GM12878 (cell line): ENCODE measurements around the gene MCM9. TPM values are rescaled to one million over a fixed set of nuclear protein-coding genes. Genes with fewer than 3 reads are reported as not detected.

ENCODE experiments used
- ATAC-seq: fragments of 200-7000 bp; cut with Tn5 transposase; 3 replicates; pipeline ENCODE4 v1.9.1; 2020; ENCODE audit warnings: mild to moderate bottlenecking, moderate library complexity
- BruUV-seq: library from RNA; stranded (reverse); fragments of 400-500 nt; replicated peaks from 2 replicates; lab custom pipeline; 2021; lab: Mats Ljungman, UMichigan
- CTCF ChIA-PET: fragments of 300-600 bp; sonication (Branson Sonifier 250); formaldehyde crosslinking; extraction: SDS; loops from one replicate; lab custom pipeline; 2021; ENCODE audit warnings: inconsistent platforms; lab: Yijun Ruan, JAX
- POLR2A ChIA-PET: fragments of 350-600 bp; formaldehyde crosslinking; extraction: SDS; loops from one replicate; lab custom pipeline; 2021; ENCODE audit warnings: inconsistent platforms; lab: Charles Lee
- RAD21 ChIA-PET: fragments of 300-600 bp; sonication (Branson Sonifier 250); formaldehyde crosslinking; loops from one replicate; lab custom pipeline; 2023; ENCODE audit warnings: antibody characterized with exemption; ENCODE audit not compliant: unreplicated experiment; lab: Charles Lee
- SMC1A ChIA-PET: fragments of 300-600 bp; sonication (Branson Sonifier 250); formaldehyde crosslinking; loops from one replicate; lab custom pipeline; 2023; ENCODE audit not compliant: unreplicated experiment, uncharacterized antibody; lab: Charles Lee
- DNase-seq: peaks from one replicate; pipeline ENCODE4 v3.0.0-alpha.2; 2011; ENCODE audit warnings: low read depth, low spot score
- FAIRE-seq: peaks from 3 replicates; lab custom pipeline; 2011; peaks lifted over from hg19 to GRCh38; lab: Jason Lieb, UNC
- H2AFZ ChIP-seq: 2 replicates; pipeline ENCODE4 v1.6.0; 2011; ENCODE audit warnings: low read depth, low read length, control low read depth; ENCODE audit not compliant: control insufficient read depth
- H3K27ac ChIP-seq: 2 replicates; pipeline ENCODE4 v1.5.1; 2011; ENCODE audit warnings: control low read depth; ENCODE audit not compliant: control insufficient read depth, insufficient read depth
- H3K27me3 ChIP-seq, 2 experiments: replicated peaks in 1 of 2; 2 replicates each; pipeline versions ENCODE4 v1.6.0 to v1.6.1; 2011; ENCODE audit warnings: low read length in 1 of 2; ENCODE audit not compliant: control insufficient read depth in 2 of 2, insufficient read depth in 2 of 2
- H3K36me3 ChIP-seq, 2 experiments: 2 replicates each; pipeline ENCODE4 v1.5.1; 2011; ENCODE audit warnings: low read length in 1 of 2; ENCODE audit not compliant: control insufficient read depth in 2 of 2, insufficient read depth in 2 of 2
- H3K4me1 ChIP-seq: 2 replicates; pipeline ENCODE4 v1.6.1; 2011; ENCODE audit warnings: mild to moderate bottlenecking, low read length, moderate library complexity, mixed read lengths; ENCODE audit not compliant: control insufficient read depth, insufficient read depth
- H3K4me2 ChIP-seq: 2 replicates; pipeline ENCODE4 v1.6.0; 2011; ENCODE audit warnings: control low read depth; ENCODE audit not compliant: control insufficient read depth, insufficient read depth
- H3K4me3 ChIP-seq: fragments of 200-600 bp; sonication (generic); 2 replicates; pipeline ENCODE4 v1.5.1; 2016
- H3K79me2 ChIP-seq: 2 replicates; pipeline ENCODE4 v1.6.0; 2011; ENCODE audit warnings: low read length; ENCODE audit not compliant: control insufficient read depth, insufficient read depth
- H3K9ac ChIP-seq: 2 replicates; pipeline ENCODE4 v1.8.0; 2011; ENCODE audit warnings: low read length, control low read depth, mixed read lengths; ENCODE audit not compliant: control insufficient read depth, insufficient read depth
- H3K9me3 ChIP-seq: replicated peaks from 3 replicates; pipeline ENCODE4 v1.5.1; 2011; ENCODE audit warnings: mild to moderate bottlenecking, low read length; ENCODE audit not compliant: control insufficient read depth, insufficient read depth
- H4K20me1 ChIP-seq: 2 replicates; pipeline ENCODE4 v1.6.0; 2011; ENCODE audit not compliant: control insufficient read depth, insufficient read depth
- BCL11A ChIP-seq: IDR thresholded peaks from 2 replicates; pipeline ENCODE4 v1.6.1; 2011; ENCODE audit warnings: low read depth, low read length
- CBX5 ChIP-seq: sonication (generic); IDR thresholded peaks from 2 replicates; pipeline ENCODE4 v1.6.1; 2016; ENCODE audit warnings: low read depth, moderate library complexity, mild to moderate bottlenecking, inconsistent platforms
- HCFC1 ChIP-seq: fragments of 150-350 bp; IDR thresholded peaks from 2 replicates; pipeline ENCODE4 v1.6.1; 2014; ENCODE audit warnings: low read length
- IRF4 ChIP-seq: IDR thresholded peaks from 2 replicates; pipeline ENCODE4 v1.6.1; 2011; ENCODE audit warnings: low read depth, low read length
- NR2C1 ChIP-seq: fragments of 450-650 bp; IDR thresholded peaks from 2 replicates; pipeline ENCODE4 v1.6.1; 2017; ENCODE audit warnings: antibody characterized with exemption, mild to moderate bottlenecking, moderate library complexity
- NR2C2 ChIP-seq: IDR thresholded peaks from 2 replicates; pipeline ENCODE4 v1.6.1; 2011; ENCODE audit warnings: borderline replicate concordance, low read depth; ENCODE audit not compliant: control insufficient read depth, insufficient read length
- PML ChIP-seq: IDR thresholded peaks from 2 replicates; pipeline ENCODE4 v1.6.1; 2012; ENCODE audit warnings: low read length, inconsistent platforms
- SRF ChIP-seq, 2 experiments: IDR thresholded peaks; 2 replicates each; pipeline ENCODE4 v1.6.1; 2011; ENCODE audit warnings: low read depth in 2 of 2, low read length in 2 of 2, mild to moderate bottlenecking in 1 of 2, moderate library complexity in 1 of 2
- TCF3 ChIP-seq: IDR thresholded peaks from 2 replicates; pipeline ENCODE4 v1.6.1; 2012; ENCODE audit warnings: low read depth, mild to moderate bottlenecking, low read length, borderline replicate concordance; ENCODE audit not compliant: insufficient read depth
- ZBTB4 ChIP-seq: fragments of 450-650 bp; formaldehyde crosslinking; IDR thresholded peaks from 2 replicates; pipeline ENCODE4 v1.4.0; 2022; ENCODE audit warnings: mild to moderate bottlenecking, moderate library complexity
- ZZZ3 ChIP-seq: IDR thresholded peaks from 2 replicates; pipeline ENCODE4 v1.6.1; 2011; ENCODE audit warnings: low read depth; ENCODE audit not compliant: control insufficient read depth, insufficient read length
- WGBS: methylation state at CpG from one replicate; pipeline ENCODE4 v1.1.6; 2016; ENCODE audit warnings: low lambda C conversion rate; ENCODE audit not compliant: insufficient replicate concordance, insufficient coverage; ENCODE audit errors: missing lambda C conversion rate; 5-methylcytosine and 5-hydroxymethylcytosine counted together
- in situ Hi-C: fragments of 300-500 bp; cut with MboI; formaldehyde crosslinking; loops from 9 replicates; pipeline ENCODE4 v1.14.3; 2018; ENCODE audit warnings: mixed read lengths
- intact Hi-C: fragments of 100-400 bp; cut with micrococcal nuclease; formaldehyde crosslinking; loops from one replicate; pipeline ENCODE4 v1.14.2; 2022; ENCODE audit not compliant: unreplicated experiment
- polyA plus RNA-seq, 11 experiments: library from polyadenylated mRNA; depleted of rRNA in 4 of 11; unstranded in 6 of 11; stranded (reverse) in 5 of 11; fragments of >200 nt; fragmentation: Nextera tagmentation in 4 of 11; fragmentation: Illumina TruSeq in 1 of 11; extraction: Ambion mirVana in 4 of 11; extraction: Trizol in 1 of 11; gene quantifications; 1 replicate in 1 of 11; 2 replicates in 10 of 11; pipeline versions ENCODE4 v1.2.1 to v1.2.3, GENCODE V29; 2011 to 2016; ENCODE audit warnings: inconsistent platforms in 2 of 11, missing spikeins in 2 of 11, low read depth in 1 of 11
- total RNA-seq, 4 experiments: library from RNA; depleted of rRNA in 3 of 4; stranded (reverse); fragments of >200 nt in 3 of 4; fragmentation: Illumina TruSeq in 1 of 4; extraction: Trizol in 1 of 4; gene quantifications; 2 replicates each; pipeline versions ENCODE4 v1.2.1 to v1.2.3, GENCODE V29; 2013 to 2021

Gene MCM9
- total and polyA plus RNA-seq, 10 of the 15 experiments (the other 5 are each of a cell fraction or from before 2014, with no cell fraction given): 3.4 to 18.5 (median 9.7) TPM

- H3K4me1 ChIP-seq: no peaks in the 10 kb centered on the region
- H4K20me1 ChIP-seq: no peaks in the 10 kb centered on the region
- H3K27ac ChIP-seq: no peak overlapping the region
- H3K27me3 ChIP-seq: peaks cover 0 to 2% of the 10 kb centered on the region in 2 experiments; a peak in 1 of 4 replicates
- POLR2A ChIA-PET: no interaction called here
- H3K9ac ChIP-seq: no peak overlapping the region
- no peaks in the 10 kb centered on the region for H3K9me3 ChIP-seq
- SMC1A ChIA-PET: interaction anchor here (0.9 kb wide), 1 partner anchor 20 kb away, joined by 3 read pairs; no protein-coding TSS in a partner anchor
- no peak for DNase-seq
- ATAC-seq: no peak
- intact Hi-C loops (no loop called here), in situ Hi-C loops (loop anchor here (10.0 to 25.0 kb wide), 2 partner anchors 498 to 795 kb away; no protein-coding TSS in a partner anchor)
- H3K4me3 ChIP-seq: no peak overlapping the region
- CTCF ChIA-PET: interaction anchor here (1.4 to 2.3 kb wide), 2 partner anchors 18 to 217 kb away, joined by 4 to 15 read pairs; no protein-coding TSS in a partner anchor
- FAIRE-seq: no peak
- RAD21 ChIA-PET: no interaction called here
- H3K4me2 ChIP-seq: no peak overlapping the region
- no peaks in the 10 kb centered on the region for H3K36me3 ChIP-seq
- no peak for TF ChIP-seq NR2C2
- no peak for TF ChIP-seq IRF4
- no peak for TF ChIP-seq ZZZ3
- no peak for TF ChIP-seq BCL11A
- no peak for TF ChIP-seq CBX5
- no peak for TF ChIP-seq HCFC1
- TF ChIP-seq PML: no peak
- TF ChIP-seq SRF (IDR thresholded peaks at IDR 0.05; ENCODE audit: low read depth in 2 of 2, low read length in 2 of 2): no peak
- no peak for TF ChIP-seq TCF3
- TF ChIP-seq NR2C1: no peak
- TF ChIP-seq ZBTB4: no peak
- 50% methylated on average over 3 of the region's 3 CpGs for WGBS
- no peaks in the 10 kb centered on the region for H3K79me2 ChIP-seq
- no peak overlapping the region for H2AFZ ChIP-seq
- BruUV-seq: no TSS peak
These were observed 152.3 kb downstream of the MCM9 start for GRCh38 chr6:118782651-118783050.
